Anterior cingulate cortex (tissue), 58 donors: ENCODE results near the gene SLC36A1.

ENCODE experiments used
- DNase-seq, 58 donors: peaks; one replicate each; lab custom pipeline; 2025; lab: John Stamatoyannopoulos, UW

The SLC36A1 gene

DNA sequence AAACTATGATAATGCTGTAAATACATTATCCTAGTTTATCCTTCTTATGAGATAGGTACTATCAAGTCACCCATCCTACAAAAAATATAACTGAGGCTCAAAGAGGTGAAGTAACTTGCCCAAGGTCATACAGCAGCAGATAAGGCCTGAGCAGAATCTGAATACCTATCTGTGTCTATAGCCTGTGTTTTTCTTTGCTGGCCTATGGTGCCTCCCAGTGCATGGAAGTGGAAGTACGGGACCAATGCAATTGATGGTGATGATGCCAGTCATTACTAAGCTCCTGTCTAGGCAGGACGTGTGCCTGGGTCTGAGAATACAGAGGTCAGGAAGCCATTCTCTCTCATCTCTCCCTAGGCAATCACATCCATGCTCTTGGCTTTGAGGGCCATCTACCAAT is 75.9 kb downstream of the SLC36A1 start:
- no peak for DNase-seq

DNA sequence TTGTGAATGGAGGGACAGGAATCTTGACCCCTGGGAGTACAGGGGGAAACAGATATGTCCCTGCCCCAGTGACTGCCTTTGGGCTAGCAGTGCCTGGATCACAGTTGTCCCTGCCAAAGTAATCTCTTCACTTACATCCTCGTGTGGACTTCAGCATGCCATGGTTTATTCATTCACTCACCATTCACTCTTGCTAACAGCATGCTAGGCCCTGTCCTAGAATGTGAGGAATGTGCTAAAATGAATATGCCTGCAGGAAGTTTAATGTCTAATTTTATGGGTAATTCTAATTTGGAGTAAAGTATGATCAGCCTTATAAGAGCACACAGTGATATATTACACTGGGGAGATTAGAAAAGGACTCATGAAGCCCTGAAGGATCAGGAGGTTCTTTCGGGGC is 80.8 kb downstream of the SLC36A1 start:
- no peak for DNase-seq

DNA sequence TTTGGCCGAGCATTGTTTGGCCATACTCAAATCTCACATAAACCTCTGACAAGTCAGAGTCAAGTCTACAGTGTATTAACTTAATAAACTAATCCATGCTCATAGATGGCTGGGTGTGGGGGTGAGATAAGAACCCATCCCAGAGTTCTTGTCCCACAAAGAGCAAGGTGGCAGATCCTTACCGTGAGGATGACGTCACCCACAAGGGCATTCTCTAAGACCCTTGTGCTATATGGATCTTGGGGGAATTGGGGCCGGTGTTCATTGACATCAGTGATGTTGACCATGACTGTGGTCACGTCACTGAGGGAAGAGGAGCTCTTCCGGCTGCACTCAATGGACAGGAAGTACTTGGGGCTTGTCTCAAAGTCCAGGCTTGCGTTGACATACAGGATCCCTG is 81.6 kb downstream of the SLC36A1 start:
- DNase-seq = no peak

DNA sequence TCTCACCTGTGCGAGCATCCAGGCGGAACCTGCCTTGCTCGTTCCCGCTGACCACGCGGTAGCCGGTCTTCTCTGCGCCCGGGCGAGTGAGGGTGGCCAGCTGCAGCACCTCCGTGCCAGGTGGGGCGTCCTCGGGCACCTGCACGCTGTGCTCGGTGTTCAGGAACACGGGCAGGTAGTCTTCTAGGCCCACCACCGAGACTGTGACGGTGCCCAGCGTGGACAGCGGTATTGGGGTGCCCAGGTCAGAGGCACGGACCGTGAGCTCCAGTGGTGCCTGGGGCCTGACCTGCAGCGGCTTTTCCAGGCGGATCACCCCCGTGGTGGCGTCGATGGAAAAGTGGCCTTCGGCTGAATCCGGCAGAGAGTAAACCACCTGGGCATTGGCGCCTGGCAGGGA is 84.2 kb downstream of the SLC36A1 start:
- DNase-seq = no peak

DNA sequence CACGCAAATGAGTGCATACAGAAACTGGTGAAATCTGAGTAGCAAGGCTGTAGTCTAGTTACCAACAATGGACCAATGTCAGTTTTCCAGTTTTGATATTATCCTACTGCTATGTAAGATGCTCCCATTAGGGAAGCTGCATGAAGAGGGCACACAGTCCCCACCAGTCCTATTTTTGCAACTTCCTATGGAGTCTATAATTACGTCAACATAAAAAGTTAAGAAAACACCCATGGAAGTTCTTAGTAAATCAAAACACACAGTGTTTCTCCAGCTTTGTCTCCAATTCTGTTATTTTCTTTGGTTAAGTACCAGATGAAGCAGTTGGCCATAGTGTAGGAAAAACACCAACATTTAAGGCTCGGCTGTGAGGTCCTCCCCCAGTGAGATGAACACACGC is 85.0 kb downstream of the SLC36A1 start:
- DNase-seq = no peak

DNA sequence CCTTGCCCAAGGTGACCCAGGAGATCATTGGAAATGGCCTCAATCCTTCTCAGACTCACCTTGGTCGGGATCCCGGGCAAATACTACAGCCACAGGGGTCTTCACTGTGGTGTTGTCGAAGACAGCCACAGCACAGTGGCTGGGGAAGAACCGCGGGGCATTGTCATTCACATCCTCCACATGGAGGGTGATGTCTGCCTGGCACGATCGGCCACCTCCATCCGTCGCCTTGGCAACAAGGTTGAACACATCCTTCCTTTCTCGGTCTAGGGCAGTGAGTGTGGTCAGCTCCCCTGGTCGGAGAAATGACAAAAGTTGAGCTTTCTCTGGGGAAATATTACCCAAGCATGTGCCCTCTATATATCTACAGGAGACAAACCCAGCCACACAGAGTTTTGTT is 86.9 kb downstream of the SLC36A1 start:
- no peak for DNase-seq

DNA sequence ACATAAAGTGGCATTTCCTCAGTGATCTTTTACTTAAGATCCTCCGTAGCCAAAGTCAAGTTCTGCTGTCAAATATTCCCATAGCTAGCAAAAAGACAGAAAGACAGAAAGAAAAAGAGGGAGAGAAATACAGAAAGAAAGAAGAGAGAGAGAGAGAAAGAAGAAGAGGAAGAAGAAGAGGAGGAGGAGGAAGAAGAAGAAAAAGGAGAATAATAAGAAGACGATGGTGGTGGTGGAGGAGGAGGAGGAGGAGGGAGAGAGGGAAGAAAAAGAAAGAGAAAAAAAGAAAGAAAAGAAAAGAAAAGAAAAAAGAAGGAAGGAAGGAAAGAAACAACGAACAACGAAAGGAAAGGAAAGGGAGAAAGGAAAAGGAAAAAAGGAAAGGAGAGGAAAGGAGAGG is 89.6 kb downstream of the SLC36A1 start:
- no peak for DNase-seq

DNA sequence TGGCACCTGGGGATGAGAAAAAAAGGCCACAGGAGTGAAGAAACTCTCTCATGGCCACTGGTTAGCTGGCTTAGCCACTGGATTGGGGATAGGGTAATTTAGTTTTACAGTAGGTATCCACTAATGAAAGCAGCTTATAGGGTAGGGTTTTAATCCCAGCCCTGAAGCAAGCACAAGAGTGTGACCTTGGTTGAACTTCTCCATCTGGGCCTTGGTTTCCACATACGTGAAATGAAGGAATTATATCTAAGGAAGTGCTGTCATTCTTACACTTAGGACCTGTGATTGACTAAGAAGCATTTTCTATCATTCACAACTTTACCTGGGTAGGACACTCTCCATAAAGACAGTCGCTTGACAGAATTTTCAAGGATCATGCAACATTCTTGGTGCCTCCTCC is 94.2 kb downstream of the SLC36A1 start:
- no peak for DNase-seq
